HCEC 1CT (cell line): ENCODE measurements around the gene GCFC2.

Experiments
- DNase-seq: peaks from one replicate; pipeline ENCODE4 v3.0.0-alpha.2; 2017

GCFC2 gene

GRCh38 chr2:75621228-75621627 is 89.5 kb downstream of the GCFC2 start:
- no peak for DNase-seq

GRCh38 chr2:75619956-75620740 is 90.6 kb downstream of the GCFC2 start:
- DNase-seq = peak; percentile 73

- DNase-seq = no peak
These were observed 93.8 kb downstream of the GCFC2 start for GRCh38 chr2:75616933-75617332.

- DNase-seq = no peak
These were observed 94.3 kb downstream of the GCFC2 start for GRCh38 chr2:75616406-75616805.

DNA sequence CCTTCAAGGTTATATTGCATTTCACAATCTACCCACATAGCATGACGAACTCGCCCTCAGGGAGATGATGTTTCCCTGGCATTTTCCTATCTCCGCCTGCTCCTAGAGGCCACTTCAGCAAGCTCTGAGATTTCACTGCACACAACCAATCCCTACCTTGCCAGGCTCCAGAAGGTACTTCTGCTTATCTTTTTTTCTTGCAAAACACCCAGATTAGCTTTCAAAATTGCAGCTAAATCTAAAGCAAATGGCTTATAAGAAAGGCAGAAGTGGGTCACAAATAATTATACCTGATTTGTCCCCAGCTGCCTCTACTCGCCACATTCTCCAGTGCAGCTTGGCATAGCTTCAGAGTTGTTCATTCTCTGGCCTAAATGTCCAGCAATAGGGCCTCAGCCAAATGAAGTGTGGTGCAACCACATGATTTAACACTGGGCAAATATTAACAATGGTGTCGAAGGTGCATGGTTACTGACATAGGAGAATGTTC is 96.5 kb downstream of the GCFC2 start:
- DNase-seq = no peak

- DNase-seq = no peak
These were observed 97.9 kb downstream of the GCFC2 start for GRCh38 chr2:75612862-75613243.
